Lung (tissue), 12 donors: Measurements from ENCODE around the gene HSPA13. TPM values are rescaled to one million over a fixed set of nuclear protein-coding genes. Genes with fewer than 3 reads are reported as not detected.
"Not testable (repeated sequence)": the region's sequence is repeated elsewhere in the genome, so short reads cannot be mapped to it uniquely, and the experiment has no call there.

Experiments used
- ATAC-seq: fragments of 200-7000 bp; cut with Tn5 transposase; one replicate; pipeline ENCODE4 v1.9.1; 2020; ENCODE audit warnings: moderate number of reproducible peaks; ENCODE audit not compliant: insufficient read depth, low FRiP score
- DNase-seq, 3 donors: peaks; one replicate each; pipeline ENCODE4 v3.0.0-alpha.2; 2013 to 2017
- H3K27ac ChIP-seq, 2 donors: one replicate each; pipeline ENCODE4 v1.5.1; 2013; ENCODE audit warnings: mild to moderate bottlenecking in 2 of 2, moderate library complexity in 2 of 2, control low read depth in 1 of 2, inconsistent platforms in 1 of 2, low read depth in 1 of 2, low read length in 1 of 2
- H3K27me3 ChIP-seq, 3 donors: one replicate each; pipeline ENCODE4 v1.5.1; 2013; ENCODE audit warnings: low read length in 2 of 3; ENCODE audit not compliant: control insufficient read depth in 3 of 3, insufficient read depth in 3 of 3
- H3K36me3 ChIP-seq, 4 donors: one replicate each; pipeline ENCODE4 v1.5.1; 2013; ENCODE audit warnings: low read length in 4 of 4, mild to moderate bottlenecking in 1 of 4, moderate library complexity in 1 of 4; ENCODE audit not compliant: control insufficient read depth in 4 of 4, insufficient read depth in 4 of 4
- H3K4me1 ChIP-seq, 5 donors: one replicate each; pipeline ENCODE4 v1.5.1; 2013; ENCODE audit warnings: low read length in 5 of 5, mild to moderate bottlenecking in 2 of 5, moderate library complexity in 1 of 5; ENCODE audit not compliant: control insufficient read depth in 5 of 5, insufficient read depth in 5 of 5
- H3K4me3 ChIP-seq: one replicate; pipeline ENCODE4 v1.5.1; 2013; ENCODE audit warnings: mild to moderate bottlenecking, control low read depth, moderate library complexity
- H3K9ac ChIP-seq, 2 donors: one replicate each; pipeline ENCODE4 v1.5.1; 2013; ENCODE audit warnings: low read length in 2 of 2, control low read depth in 1 of 2; ENCODE audit not compliant: insufficient read depth in 1 of 2
- H3K9me3 ChIP-seq, 4 donors: one replicate each; pipeline ENCODE4 v1.5.1; 2013; ENCODE audit warnings: low read length in 3 of 4, mild to moderate bottlenecking in 1 of 4, moderate library complexity in 1 of 4; ENCODE audit not compliant: control insufficient read depth in 4 of 4, insufficient read depth in 3 of 4
- WGBS, 2 donors: extraction: QIAGEN DNeasy Blood & Tissue Kit; methylation state at CpG; one replicate each; pipeline ENCODE4 v1.1.7; 2013; 5-methylcytosine and 5-hydroxymethylcytosine counted together
- polyA plus RNA-seq, 2 donors: library from polyadenylated mRNA; stranded (reverse); fragments of 200-250 nt; gene quantifications; one replicate each; pipeline ENCODE4 v1.2.1, GENCODE V29; 2013
- total RNA-seq, 2 donors: library from RNA; depleted of rRNA in 1 of 2; stranded (reverse); fragments of >200 nt in 1 of 2; gene quantifications; one replicate each; pipeline ENCODE4 v1.2.1, GENCODE V29; 2014 to 2021
- TF ChIP-seq, protein P1 (sequence below): IDR thresholded peaks from 2 replicates; pipeline ENCODE4 v1.5.1; 2012; ENCODE audit warnings: mild to moderate bottlenecking; ENCODE audit errors: control extremely low read depth, extremely low read depth
- donor health status: control.
- donor health status: control.
- donor health status: Bipolar disorder and iron deficiency.
- donor health status: healthy.
- donor health status: DM: yes; HTN: yes; CAD: no.

HSPA13 gene
- total and polyA plus RNA-seq, 4 donors, result 5.1 to 33.9 (median 21.5) TPM

DNA sequence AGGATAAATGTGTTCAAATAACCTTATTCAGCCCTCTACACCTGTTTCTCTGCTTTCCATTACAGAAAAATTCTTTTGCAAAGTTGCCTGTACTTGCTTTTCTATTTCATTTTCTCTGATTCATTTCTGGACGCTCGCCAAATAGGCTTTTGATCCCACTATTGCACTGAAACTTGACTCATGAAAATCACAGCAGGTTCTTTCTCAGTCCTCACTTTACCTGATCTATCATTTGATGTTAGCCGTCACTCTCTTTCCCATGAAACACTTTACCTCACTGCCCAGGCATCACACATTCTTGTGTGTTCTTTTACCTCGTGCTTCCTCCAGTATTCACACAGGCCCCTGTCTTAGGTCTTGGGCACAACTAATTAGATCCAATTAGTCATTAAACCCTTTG lies 26.2 kb downstream of the HSPA13 start:
- ATAC-seq (no peak), DNase-seq (peak in 2 of 3 donors; percentile 28 to 36)
- Histone ChIP-seq H3K36me3 (no peaks in the 10 kb centered on the region), H3K9me3 (no peaks in the 10 kb centered on the region), H3K27me3 (no peaks in the 10 kb centered on the region), H3K27ac (no peak overlapping the region), H3K4me1 (no peaks in the 10 kb centered on the region), H3K4me3 (no peak overlapping the region), H3K9ac (no peak overlapping the region)
- WGBS, 2 donors, result 74 to 90% methylated on average over 4 of the region's 4 CpGs
- TF ChIP-seq, protein P1, sequence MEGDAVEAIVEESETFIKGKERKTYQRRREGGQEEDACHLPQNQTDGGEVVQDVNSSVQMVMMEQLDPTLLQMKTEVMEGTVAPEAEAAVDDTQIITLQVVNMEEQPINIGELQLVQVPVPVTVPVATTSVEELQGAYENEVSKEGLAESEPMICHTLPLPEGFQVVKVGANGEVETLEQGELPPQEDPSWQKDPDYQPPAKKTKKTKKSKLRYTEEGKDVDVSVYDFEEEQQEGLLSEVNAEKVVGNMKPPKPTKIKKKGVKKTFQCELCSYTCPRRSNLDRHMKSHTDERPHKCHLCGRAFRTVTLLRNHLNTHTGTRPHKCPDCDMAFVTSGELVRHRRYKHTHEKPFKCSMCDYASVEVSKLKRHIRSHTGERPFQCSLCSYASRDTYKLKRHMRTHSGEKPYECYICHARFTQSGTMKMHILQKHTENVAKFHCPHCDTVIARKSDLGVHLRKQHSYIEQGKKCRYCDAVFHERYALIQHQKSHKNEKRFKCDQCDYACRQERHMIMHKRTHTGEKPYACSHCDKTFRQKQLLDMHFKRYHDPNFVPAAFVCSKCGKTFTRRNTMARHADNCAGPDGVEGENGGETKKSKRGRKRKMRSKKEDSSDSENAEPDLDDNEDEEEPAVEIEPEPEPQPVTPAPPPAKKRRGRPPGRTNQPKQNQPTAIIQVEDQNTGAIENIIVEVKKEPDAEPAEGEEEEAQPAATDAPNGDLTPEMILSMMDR, result no peak

DNA sequence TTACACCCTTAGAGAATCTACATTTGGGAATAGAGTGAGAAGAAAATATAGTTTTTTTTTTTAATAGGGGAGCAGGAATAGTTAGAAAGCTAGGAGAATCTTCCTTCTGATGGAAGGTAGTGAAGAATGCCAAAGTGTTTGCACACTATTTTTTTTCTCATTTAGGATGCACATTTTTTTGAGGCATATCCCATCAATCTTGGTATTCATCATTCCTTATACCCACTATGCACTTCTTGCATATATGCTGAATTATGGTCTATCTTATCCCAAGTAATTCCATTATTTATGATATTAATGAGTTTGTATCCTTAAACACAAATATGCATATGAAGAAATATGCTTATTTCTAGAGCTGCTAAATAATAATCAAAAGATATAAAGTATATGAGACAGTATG lies 28.4 kb downstream of the HSPA13 start:
- Histone ChIP-seq H3K27ac (no peak overlapping the region), H3K4me1 (no peaks in the 10 kb centered on the region), H3K9me3 (no peaks in the 10 kb centered on the region), H3K27me3 (no peaks in the 10 kb centered on the region), H3K9ac (no peak overlapping the region), H3K36me3 (no peaks in the 10 kb centered on the region), H3K4me3 (no peak overlapping the region)
- DNase-seq, result no peak
- no peak for ATAC-seq
- TF ChIP-seq, protein P1, result no peak

DNA sequence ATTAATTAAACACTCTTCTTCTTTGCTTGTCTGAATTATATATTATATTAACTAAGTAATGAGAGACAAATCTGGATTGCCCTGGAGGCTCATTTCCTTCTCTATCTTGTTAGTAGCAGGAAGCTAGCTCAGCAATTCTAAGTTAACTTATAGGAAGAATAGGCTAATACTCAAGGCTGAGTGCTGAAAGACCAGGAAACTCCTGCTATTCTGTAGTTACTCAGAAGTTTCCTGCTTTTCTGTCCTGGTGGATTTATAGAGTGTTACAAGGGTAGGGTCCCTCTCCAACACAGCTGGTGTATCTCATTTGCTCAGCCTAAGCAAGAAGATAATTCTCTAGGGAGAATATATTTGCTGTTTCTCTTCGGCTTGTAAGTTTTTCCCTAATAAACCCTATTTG lies 29.2 kb downstream of the HSPA13 start:
- WGBS, 2 donors, result 59 to 65% methylated on average over 1 of the region's 1 CpG
- Histone ChIP-seq H3K9me3 (no peaks in the 10 kb centered on the region), H3K36me3 (no peaks in the 10 kb centered on the region), H3K9ac (no peak overlapping the region), H3K4me3 (no peak overlapping the region), H3K27ac (no peak overlapping the region), H3K27me3 (no peaks in the 10 kb centered on the region), H3K4me1 (no peaks in the 10 kb centered on the region)
- TF ChIP-seq, protein P1, result no peak
- ATAC-seq, result no peak
- DNase-seq, result peak in 2 of 3 donors; percentile 5 to 13

DNA sequence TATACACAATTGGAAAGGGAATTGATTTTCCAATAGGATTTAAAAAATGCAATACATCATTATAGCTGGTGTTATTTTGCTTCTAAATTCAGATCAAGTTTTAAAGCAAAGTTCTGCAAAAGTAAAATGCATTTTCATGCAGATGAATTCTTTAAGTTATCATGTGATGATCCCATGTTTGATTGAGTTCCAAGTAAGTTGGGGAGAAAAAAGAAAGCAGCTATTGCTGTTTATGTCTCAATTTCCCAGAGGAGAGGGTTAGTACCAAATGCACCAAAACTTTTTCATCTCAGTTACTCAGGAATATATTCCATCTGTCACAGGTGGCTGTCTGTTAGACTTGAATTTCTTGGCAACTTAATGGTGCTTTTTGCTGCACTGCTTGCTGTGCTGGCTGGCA lies 29.7 kb downstream of the HSPA13 start:
- Histone ChIP-seq H3K4me3 (no peak overlapping the region), H3K36me3 (no peaks in the 10 kb centered on the region), H3K9me3 (no peaks in the 10 kb centered on the region), H3K4me1 (no peaks in the 10 kb centered on the region), H3K27me3 (no peaks in the 10 kb centered on the region), H3K9ac (no peak overlapping the region), H3K27ac (no peak overlapping the region)
- TF ChIP-seq, protein P1, result no peak
- ATAC-seq (no peak), DNase-seq (no peak)

DNA sequence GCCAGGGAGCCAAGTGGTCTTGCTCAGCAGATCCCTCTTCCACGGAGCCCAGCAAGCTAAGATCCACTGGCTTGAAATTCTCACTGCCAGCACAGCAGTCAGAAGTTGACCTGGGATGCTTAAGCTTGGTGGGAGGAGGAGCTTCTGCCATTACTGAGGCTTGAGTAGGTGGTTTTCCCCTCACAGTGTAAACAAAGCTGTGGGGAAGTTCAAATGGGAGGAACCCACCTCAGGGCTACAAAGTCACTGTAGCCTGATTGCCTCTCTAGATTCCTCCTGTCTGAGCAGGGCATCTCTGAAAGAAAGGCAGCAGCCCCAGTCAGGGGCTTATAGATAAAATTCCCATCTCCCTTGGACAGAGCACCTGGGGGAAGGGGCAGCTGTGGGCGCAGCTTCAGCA lies 55.6 kb downstream of the HSPA13 start:
- H3K9ac ChIP-seq, H3K36me3 ChIP-seq, H3K27me3 ChIP-seq, H3K27ac ChIP-seq, DNase-seq, H3K9me3 ChIP-seq, ATAC-seq, H3K4me1 ChIP-seq, H3K4me3 ChIP-seq: not testable (repeated sequence)
- 81 to 86% methylated on average over 2 of the region's 2 CpGs for WGBS, 2 donors
